Neural progenitor cell (in vitro differentiated cells): Measurements from ENCODE around the gene TAF4B.

Experiments
- EZH2 ChIP-seq: fragments of 200-600 bp; sonication (generic); IDR thresholded peaks from 2 replicates; pipeline ENCODE4 v1.6.1; 2017; ENCODE audit warnings: antibody characterized with exemption, mild to moderate bottlenecking, moderate library complexity
- EZH2phosphoT487 ChIP-seq: fragments of 200-600 bp; sonication (generic); IDR thresholded peaks from 2 replicates; pipeline ENCODE4 v1.6.1; 2017; ENCODE audit warnings: antibody characterized with exemption
- TF ChIP-seq, protein P1 (sequence below): fragments of 200-600 bp; sonication (generic); IDR thresholded peaks from 2 replicates; pipeline ENCODE4 v1.5.1; 2017; ENCODE audit warnings: antibody characterized with exemption, mild to moderate bottlenecking

DNA sequence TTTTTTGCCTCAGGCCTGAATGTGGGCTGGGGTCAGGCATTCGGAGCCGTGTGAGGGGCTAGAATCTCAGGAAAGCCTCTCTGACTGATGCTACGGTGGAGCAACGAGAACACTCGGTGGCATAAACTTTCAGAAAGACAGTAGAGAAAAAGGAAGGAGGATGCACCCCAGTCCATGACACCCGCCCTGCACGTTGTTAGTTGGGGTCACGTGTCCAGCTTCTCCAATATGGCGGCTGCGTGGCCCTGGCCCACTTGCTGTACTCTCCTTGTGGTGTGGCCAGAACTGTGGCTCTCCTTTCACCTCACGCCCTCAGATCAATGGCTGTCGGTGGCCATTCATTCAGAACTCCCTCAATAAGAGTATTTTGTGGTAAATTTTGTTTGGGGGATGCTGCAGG is 190.9 kb downstream of the TAF4B start:
- TF ChIP-seq, protein P1, sequence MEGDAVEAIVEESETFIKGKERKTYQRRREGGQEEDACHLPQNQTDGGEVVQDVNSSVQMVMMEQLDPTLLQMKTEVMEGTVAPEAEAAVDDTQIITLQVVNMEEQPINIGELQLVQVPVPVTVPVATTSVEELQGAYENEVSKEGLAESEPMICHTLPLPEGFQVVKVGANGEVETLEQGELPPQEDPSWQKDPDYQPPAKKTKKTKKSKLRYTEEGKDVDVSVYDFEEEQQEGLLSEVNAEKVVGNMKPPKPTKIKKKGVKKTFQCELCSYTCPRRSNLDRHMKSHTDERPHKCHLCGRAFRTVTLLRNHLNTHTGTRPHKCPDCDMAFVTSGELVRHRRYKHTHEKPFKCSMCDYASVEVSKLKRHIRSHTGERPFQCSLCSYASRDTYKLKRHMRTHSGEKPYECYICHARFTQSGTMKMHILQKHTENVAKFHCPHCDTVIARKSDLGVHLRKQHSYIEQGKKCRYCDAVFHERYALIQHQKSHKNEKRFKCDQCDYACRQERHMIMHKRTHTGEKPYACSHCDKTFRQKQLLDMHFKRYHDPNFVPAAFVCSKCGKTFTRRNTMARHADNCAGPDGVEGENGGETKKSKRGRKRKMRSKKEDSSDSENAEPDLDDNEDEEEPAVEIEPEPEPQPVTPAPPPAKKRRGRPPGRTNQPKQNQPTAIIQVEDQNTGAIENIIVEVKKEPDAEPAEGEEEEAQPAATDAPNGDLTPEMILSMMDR, result no peak
- TF ChIP-seq EZH2phosphoT487 (no peak), EZH2 (no peak)
